Fibroblast of the conjunctiva (primary cell): Measurements from ENCODE around the gene LTBR.
"Not testable (repeated sequence)": the region's sequence is repeated elsewhere in the genome, so short reads cannot be mapped to it uniquely, and the experiment has no call there.

Experiments used
- DNase-seq: peaks from one replicate; pipeline ENCODE4 v3.0.0-alpha.2; 2010; ENCODE audit warnings: low read depth

The LTBR gene

GRCh38 chr12:6425590-6426531 lies 41.9 kb downstream of the LTBR start:
- no peak for DNase-seq

DNA sequence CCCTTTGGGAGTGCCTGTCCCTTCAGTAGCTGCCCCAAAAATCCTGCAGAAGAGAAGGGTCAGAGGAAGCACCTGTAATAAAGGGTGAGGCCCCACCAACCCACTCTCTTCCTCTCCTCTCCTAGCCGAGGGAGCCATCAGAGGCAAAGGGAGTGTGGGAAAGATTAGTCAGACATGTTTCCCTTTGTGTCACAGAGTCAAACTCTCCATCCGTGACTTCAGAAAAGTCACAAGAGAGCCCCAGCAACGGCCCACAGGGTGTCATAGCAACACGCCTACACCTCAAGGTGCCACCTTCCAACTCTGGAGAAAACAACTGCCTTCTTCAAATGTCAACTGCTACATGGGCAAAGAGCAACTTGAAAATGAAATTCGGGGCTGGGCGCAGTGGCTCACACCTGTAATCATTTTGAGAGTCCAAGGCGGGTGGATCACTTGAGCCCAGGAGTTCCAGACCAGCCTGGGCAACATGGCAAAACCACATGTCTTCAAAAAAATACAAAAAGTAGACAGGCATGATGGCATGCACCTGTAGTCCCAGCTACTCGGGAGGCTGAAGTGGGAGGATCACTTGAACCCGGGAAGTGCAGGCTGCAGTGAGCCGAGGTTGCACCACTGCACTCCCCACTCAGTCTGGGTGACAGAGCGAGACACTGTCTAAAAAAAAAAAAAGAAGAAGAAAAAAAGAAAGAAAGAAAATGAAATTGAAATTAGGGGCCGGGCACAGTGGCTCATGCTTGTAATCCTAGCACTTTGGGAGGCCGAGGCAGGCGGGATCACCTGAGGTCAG lies 43.1 kb downstream of the LTBR start:
- DNase-seq, result no peak

DNA sequence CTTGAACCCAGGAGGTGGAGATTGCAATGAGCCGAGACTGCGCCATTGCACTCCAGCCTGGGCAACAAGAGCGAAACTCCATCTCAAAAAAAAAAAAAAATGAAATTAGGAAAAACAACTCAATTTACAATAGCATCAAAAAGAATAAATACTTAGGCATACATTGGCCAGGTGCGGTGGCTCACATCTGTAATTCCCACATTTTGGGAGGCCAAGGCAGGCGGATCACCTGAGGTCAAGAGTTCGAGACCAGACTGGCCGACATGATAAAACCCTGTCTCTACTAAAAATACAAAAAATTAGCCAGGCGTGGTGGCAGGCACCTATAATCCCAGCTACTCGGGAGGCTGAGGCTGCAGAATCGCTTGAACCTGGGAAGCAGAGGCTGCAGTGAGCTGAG lies 43.8 kb downstream of the LTBR start:
- not testable (repeated sequence) for DNase-seq

- DNase-seq, result no peak
These were observed 44.4 kb downstream of the LTBR start for GRCh38 chr12:6428326-6428725.

DNA sequence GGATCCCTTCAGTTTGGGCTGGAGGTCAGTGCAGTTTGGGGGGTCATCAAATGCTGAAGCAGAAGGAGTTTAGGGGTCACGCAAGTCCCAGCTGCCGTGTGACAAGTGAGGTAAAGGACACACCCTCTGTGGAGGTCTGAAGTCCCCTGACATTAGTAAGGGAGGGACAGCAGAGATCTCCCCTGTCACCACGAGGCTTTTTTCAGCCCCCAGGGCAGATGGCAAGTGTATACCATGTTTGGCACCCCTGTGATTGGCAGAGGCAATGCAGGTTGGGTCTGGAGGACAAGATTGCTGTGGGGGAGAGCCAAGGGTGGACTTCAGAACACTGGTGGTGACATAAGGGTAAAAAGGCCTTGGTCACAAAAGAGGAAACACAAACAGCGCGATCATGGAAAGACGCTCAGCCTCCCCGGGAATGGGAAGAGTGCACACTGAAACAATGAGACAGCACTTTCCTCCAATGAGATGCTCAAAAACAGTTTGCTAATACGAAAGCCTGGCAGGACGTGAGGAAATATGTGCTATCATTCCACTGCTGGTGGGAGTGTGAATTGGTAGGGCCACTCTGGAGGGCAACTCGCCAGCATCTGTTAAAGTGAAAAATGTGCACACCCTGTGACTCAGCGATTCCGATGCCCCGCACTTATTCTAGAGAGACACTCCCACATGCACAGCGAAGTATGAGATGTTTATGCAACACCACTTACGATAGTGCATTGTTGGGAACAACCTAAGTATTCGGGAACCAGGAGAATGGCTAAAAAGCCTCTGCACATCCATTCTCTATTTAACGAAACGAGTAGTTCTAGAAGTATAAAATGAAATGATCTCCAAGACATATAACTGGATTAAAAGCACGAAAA lies 46.4 kb downstream of the LTBR start:
- DNase-seq, result peak; percentile 97

- DNase-seq, result no peak
These were observed 49.0 kb downstream of the LTBR start for GRCh38 chr12:6432991-6433390.

DNA sequence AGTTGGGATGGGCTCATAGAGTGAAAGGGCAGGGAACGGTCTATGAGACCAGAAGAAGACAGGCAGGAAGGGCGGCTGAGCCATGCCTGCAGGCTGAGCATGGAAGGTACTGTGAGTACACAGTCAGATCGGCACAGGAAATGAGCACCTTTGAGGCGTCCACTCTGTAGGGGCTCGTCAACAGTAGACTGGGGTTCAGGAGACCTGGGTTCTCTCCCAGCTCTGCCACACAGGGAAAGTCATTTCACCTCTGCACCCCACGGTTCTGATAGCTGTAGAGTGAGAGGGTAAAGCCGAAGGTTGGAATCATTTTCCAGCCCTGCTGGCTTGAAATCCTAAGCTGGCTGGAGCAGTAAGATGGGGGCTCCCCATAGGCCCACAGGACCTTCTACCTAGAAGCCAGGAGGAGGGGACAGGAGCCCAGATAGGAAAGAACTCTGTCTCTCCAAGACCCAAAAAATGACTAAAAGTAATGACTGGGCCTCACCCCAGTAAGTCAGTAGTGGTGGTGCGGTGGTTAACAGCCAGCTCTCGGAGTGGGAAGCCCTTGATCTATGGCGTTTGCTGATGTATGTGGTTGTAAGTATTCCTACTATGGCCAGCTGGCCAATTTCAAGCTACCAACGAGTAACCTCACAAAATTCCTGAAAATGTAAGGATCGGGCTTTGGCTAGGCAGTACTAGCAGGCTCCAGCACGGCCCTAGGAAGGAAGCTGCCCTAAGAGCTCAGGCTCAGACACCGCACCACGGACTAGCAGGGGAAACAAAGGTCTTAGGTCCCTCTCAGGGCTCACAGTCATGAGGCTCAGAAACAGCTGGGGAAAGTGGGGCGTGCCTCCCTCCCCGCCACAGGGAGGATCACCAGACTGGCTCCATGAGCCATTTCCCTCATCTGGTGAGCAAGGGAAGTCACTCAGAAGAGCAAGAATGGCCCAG lies 50.5 kb downstream of the LTBR start:
- no peak for DNase-seq

GRCh38 chr12:6435961-6436715 lies 52.2 kb downstream of the LTBR start:
- DNase-seq, result no peak

DNA sequence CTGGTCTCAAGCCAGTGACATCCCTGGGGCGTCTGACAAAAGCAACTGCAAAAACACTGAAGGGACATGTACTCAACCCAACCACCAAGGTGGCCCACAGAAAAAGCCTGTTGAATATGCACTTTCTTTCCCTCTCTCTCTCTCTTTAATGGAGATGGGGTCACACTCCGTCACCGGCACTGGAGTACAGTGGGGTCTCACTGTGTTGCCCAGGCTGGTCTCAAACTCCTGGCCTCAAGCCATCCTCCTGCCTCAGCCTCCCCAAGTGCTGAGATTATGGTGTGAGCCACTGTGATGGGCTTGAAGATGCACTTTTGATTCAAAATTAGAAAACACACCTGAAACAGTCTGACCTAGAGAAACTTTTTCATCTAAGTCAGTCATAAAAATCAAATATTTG lies 53.6 kb downstream of the LTBR start:
- no peak for DNase-seq

DNA sequence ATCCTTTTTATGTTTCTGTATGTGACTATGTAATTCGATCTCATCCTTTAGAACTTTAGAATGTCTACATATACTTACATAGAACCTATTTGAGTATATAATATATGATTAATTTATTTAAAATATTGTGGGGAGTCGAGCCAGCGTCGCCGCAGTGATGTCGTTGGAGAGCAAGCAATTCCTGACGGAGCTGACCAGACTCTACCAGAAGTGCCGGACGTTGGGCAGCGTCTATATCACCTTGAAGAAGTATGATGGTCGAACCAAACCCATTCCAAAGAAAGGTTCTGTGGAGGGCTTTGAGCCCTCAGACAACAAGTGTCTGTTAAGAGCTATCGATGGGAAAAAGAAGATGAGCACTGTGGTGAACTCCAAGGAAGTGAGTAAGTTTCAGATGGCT lies 54.4 kb downstream of the LTBR start:
- no peak for DNase-seq

DNA sequence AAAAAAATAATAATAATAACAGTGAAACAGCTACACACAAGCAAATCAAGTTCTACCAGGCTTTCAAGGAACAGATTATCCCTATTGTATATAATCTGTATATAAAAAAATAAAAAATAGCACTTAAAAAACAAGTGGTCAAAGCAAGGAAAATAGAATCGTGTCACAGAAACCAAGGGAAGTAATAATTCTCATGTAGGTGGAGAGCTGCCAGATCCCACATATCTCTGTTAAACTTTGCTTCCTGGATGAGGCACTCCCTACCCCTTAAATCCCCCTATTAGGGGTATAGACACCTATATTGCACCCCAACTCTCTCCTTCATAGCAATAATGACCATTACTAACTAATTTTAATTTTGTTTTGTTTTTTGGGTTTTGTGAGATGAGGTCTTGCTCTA lies 56.4 kb downstream of the LTBR start:
- DNase-seq, result no peak
